IMR-90 (cell line): ENCODE results near the gene NT5C3B. TPM values are rescaled to one million over a fixed set of nuclear protein-coding genes. Genes with fewer than 3 reads are reported as not detected.

Experiments used
- ATAC-seq: fragments of 200-7000 bp; cut with Tn5 transposase; 2 replicates; pipeline ENCODE4 v1.9.1; 2020; ENCODE audit warnings: low read depth, mild to moderate bottlenecking, moderate library complexity
- BruUV-seq: library from RNA; stranded (reverse); fragments of 400-500 nt; replicated peaks from 2 replicates; lab custom pipeline; 2021; lab: Mats Ljungman, UMichigan
- CTCF ChIA-PET: fragments of 300-600 bp; formaldehyde crosslinking; extraction: SDS; loops from one replicate; lab custom pipeline; 2021; ENCODE audit warnings: antibody characterized with exemption; lab: Yijun Ruan, JAX
- POLR2A ChIA-PET: fragments of 300-600 bp; sonication (Branson Sonifier 250); formaldehyde crosslinking; loops from one replicate; lab custom pipeline; 2022; ENCODE audit warnings: antibody characterized with exemption; ENCODE audit not compliant: unreplicated experiment; lab: Charles Lee
- DNase-seq: peaks from one replicate; pipeline ENCODE4 v3.0.0; 2013
- H2AFZ ChIP-seq: replicated peaks from 2 replicates; pipeline ENCODE3; 2013; ENCODE audit warnings: low read length, mild to moderate bottlenecking; ENCODE audit not compliant: poor library complexity
- H2AK5ac ChIP-seq: 2 replicates; pipeline ENCODE4 v1.6.1; 2013; ENCODE audit warnings: low read depth, low read length, inconsistent platforms
- H2AK9ac ChIP-seq: replicated peaks from 2 replicates; pipeline ENCODE3; 2013; ENCODE audit warnings: mild to moderate bottlenecking, low read depth, low read length, moderate library complexity; ENCODE audit not compliant: poor library complexity
- H2BK120ac ChIP-seq: 2 replicates; pipeline ENCODE4 v1.6.1; 2013; ENCODE audit warnings: low read depth, low read length, inconsistent platforms
- H2BK15ac ChIP-seq: 3 replicates; pipeline ENCODE4 v1.6.1; 2013; ENCODE audit warnings: low read depth, low read length, inconsistent platforms
- H2BK20ac ChIP-seq: 2 replicates; pipeline ENCODE4 v1.6.1; 2013; ENCODE audit warnings: low read depth, mild to moderate bottlenecking, inconsistent platforms, low read length, moderate library complexity
- H2BK5ac ChIP-seq: 2 replicates; pipeline ENCODE4 v1.6.1; 2013; ENCODE audit warnings: mild to moderate bottlenecking, low read depth, low read length, inconsistent platforms; ENCODE audit not compliant: poor library complexity, severe bottlenecking
- H3K14ac ChIP-seq: replicated peaks from 2 replicates; pipeline ENCODE4 v1.6.1; 2013; ENCODE audit warnings: low read depth, low read length, inconsistent platforms
- H3K18ac ChIP-seq: 2 replicates; pipeline ENCODE4 v1.6.1; 2013; ENCODE audit warnings: low read depth, low read length, control low read depth
- H3K23ac ChIP-seq: 2 replicates; pipeline ENCODE4 v1.6.1; 2013; ENCODE audit warnings: low read depth, low read length, inconsistent platforms
- H3K27ac ChIP-seq: 2 replicates; pipeline ENCODE4 v1.5.1; 2013; ENCODE audit warnings: mild to moderate bottlenecking, control low read depth, low read length; ENCODE audit not compliant: insufficient read depth
- H3K27me3 ChIP-seq: 2 replicates; pipeline ENCODE4 v1.6.1; 2013; ENCODE audit warnings: low read length; ENCODE audit not compliant: control insufficient read depth, insufficient read depth
- H3K36me3 ChIP-seq: 2 replicates; pipeline ENCODE4 v1.6.1; 2013; ENCODE audit warnings: low read length, mixed read lengths; ENCODE audit not compliant: control insufficient read depth, insufficient read depth
- H3K4ac ChIP-seq: 2 replicates; pipeline ENCODE4 v1.6.1; 2013; ENCODE audit warnings: low read depth, low read length, inconsistent platforms
- H3K4me1 ChIP-seq: 2 replicates; pipeline ENCODE4 v1.6.1; 2013; ENCODE audit warnings: low read length, mixed read lengths; ENCODE audit not compliant: control insufficient read depth, insufficient read depth
- H3K4me2 ChIP-seq: 2 replicates; pipeline ENCODE4 v1.6.1; 2013; ENCODE audit warnings: low read depth, mild to moderate bottlenecking, control low read depth, low read length, moderate library complexity
- H3K4me3 ChIP-seq: 2 replicates; pipeline ENCODE4 v1.5.1; 2013; ENCODE audit warnings: low read depth, mild to moderate bottlenecking, control low read depth, low read length, moderate library complexity; ENCODE audit not compliant: insufficient read depth
- H3K56ac ChIP-seq: 2 replicates; pipeline ENCODE4 v1.6.1; 2013; ENCODE audit warnings: low read length, inconsistent platforms; ENCODE audit not compliant: insufficient read depth; ENCODE audit errors: extremely low read depth
- H3K79me1 ChIP-seq, 2 experiments: 2 replicates each; pipeline ENCODE4 v1.6.1; 2013; ENCODE audit warnings: low read length in 2 of 2, inconsistent platforms in 1 of 2, low read depth in 1 of 2
- H3K9ac ChIP-seq: 2 replicates; pipeline ENCODE4 v1.6.1; 2013; ENCODE audit warnings: low read depth, low read length, control low read depth
- H3K9me1 ChIP-seq: 2 replicates; pipeline ENCODE4 v1.6.1; 2013; ENCODE audit warnings: low read length, inconsistent platforms; ENCODE audit not compliant: insufficient read depth
- H3K9me3 ChIP-seq: 2 replicates; pipeline ENCODE4 v1.6.1; 2013; ENCODE audit warnings: low read length; ENCODE audit not compliant: control insufficient read depth, insufficient read depth
- H4K20me1 ChIP-seq: 2 replicates; pipeline ENCODE4 v1.6.1; 2013; ENCODE audit warnings: low read length, inconsistent platforms; ENCODE audit not compliant: insufficient read depth
- H4K5ac ChIP-seq: 2 replicates; pipeline ENCODE4 v1.6.1; 2013; ENCODE audit warnings: mild to moderate bottlenecking, low read depth, low read length, control low read depth
- H4K8ac ChIP-seq, 2 experiments: 2 replicates each; pipeline ENCODE4 v1.6.1; 2013; ENCODE audit warnings: low read depth in 2 of 2, low read length in 2 of 2, control low read depth in 1 of 2, inconsistent platforms in 1 of 2
- H4K91ac ChIP-seq: 2 replicates; pipeline ENCODE4 v1.6.1; 2013; ENCODE audit warnings: low read depth, low read length, inconsistent platforms; ENCODE audit not compliant: insufficient read depth
- FOS ChIP-seq: fragments of 150-350 bp; IDR thresholded peaks from 2 replicates; pipeline ENCODE4 v1.6.1; 2016; ENCODE audit warnings: low read depth, low read length
- MAZ ChIP-seq: IDR thresholded peaks from 2 replicates; pipeline ENCODE4 v1.6.1; 2012; ENCODE audit warnings: low read depth, mild to moderate bottlenecking, low read length, improper control_type of control experiment, moderate library complexity, borderline replicate concordance
- NFE2L2 ChIP-seq: fragments of 150-350 bp; IDR thresholded peaks from 2 replicates; pipeline ENCODE4 v1.6.1; 2016; ENCODE audit warnings: low read depth, mild to moderate bottlenecking, low read length
- POLR2A ChIP-seq: IDR thresholded peaks from 2 replicates; pipeline ENCODE4 v1.6.1; 2012; ENCODE audit warnings: mild to moderate bottlenecking, low read depth, low read length
- RCOR1 ChIP-seq: IDR thresholded peaks from 2 replicates; pipeline ENCODE4 v1.6.1; 2012; ENCODE audit warnings: mild to moderate bottlenecking, low read length, improper control_type of control experiment; ENCODE audit not compliant: insufficient replicate concordance
- RFX5 ChIP-seq: IDR thresholded peaks from 2 replicates; pipeline ENCODE4 v1.8.0; 2012; ENCODE audit warnings: low read depth, mild to moderate bottlenecking, low read length, moderate library complexity
- WGBS, 2 experiments: methylation state at CpG; one replicate each; pipeline versions ENCODE4 v1.1.5 to v1.1.7; 2013; ENCODE audit warnings: missing lambda C conversion rate in 2 of 2; ENCODE audit not compliant: insufficient read length in 1 of 2; ENCODE audit errors: extremely low coverage in 2 of 2; 5-methylcytosine and 5-hydroxymethylcytosine counted together
- dilution Hi-C: fragments of 300-500 bp; cut with HindIII; formaldehyde crosslinking; loops from one replicate; pipeline ENCODE4 v1.14.3; 2018; ENCODE audit warnings: low sequenced_read_pairs; ENCODE audit not compliant: unreplicated experiment
- in situ Hi-C: fragments of 300-500 bp; cut with MboI; formaldehyde crosslinking; loops from 3 replicates; pipeline ENCODE4 v1.14.3; 2019; ENCODE audit warnings: low sequenced_read_pairs, inconsistent platforms, mixed read lengths
- intact Hi-C: fragments of 100-400 bp; cut with micrococcal nuclease; formaldehyde crosslinking; loops from 2 replicates; pipeline ENCODE4 v1.10.0; 2022
- polyA plus RNA-seq, 3 experiments: library from polyadenylated mRNA; depleted of rRNA; stranded (reverse); fragments of >200 nt; gene quantifications; 2 replicates each; pipeline ENCODE4 v1.2.3, GENCODE V29; 2012; ENCODE audit warnings: low replicate concordance in 1 of 3
- total RNA-seq: library from RNA; depleted of rRNA; stranded (reverse); fragments of >200 nt; gene quantifications from 2 replicates; pipeline ENCODE4 v1.2.3, GENCODE V29; 2012
- TF ChIP-seq, protein P1 (sequence below): fragments of 150-350 bp; IDR thresholded peaks from 2 replicates; pipeline ENCODE4 v1.6.1; 2016; ENCODE audit warnings: low read depth, mild to moderate bottlenecking, low read length, moderate library complexity, borderline replicate concordance

Gene NT5C3B
- total and polyA plus RNA-seq, 2 of the 4 experiments (the other 2 are of a cell fraction) = 59.9 to 92.7 TPM

DNA sequence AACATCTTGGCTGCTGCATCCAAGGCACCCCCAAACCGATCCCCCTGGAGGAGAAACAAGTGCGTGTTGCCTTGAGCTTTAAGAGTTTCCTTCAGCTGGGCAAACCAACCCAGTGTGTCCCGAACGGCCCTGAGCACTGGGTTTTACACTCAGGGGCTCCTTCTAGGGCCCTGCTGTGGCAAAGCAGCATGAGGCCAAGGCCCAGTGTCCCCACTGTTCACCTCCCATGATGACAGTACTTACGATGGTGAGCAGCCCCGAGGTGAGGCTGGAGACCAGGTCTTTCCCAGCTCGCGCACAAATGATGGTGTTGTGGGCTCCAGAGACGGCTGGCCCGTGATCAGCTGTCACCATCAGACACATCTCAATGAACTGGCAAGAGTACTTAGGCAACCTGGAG, 35.8 kb upstream of the NT5C3B start:
- 88% methylated on average over 4 of the region's 10 CpGs; no CpG with 5 or more reads in 1 of the 2 experiments for WGBS, 2 experiments
- no TSS peak for BruUV-seq
- Histone ChIP-seq H2AFZ (no peak overlapping the region), H3K4me3 (no peak overlapping the region), H3K4me1 (no peaks in the 10 kb centered on the region), H2BK15ac (no peak overlapping the region), H2AK9ac (no peak overlapping the region), H4K8ac (no peak overlapping the region), H3K4ac (no peak overlapping the region), H3K18ac (no peak overlapping the region), H3K9ac (no peak overlapping the region), H2BK5ac (no peak overlapping the region), H3K23ac (no peak overlapping the region), H3K27me3 (no peaks in the 10 kb centered on the region), H2BK20ac (no peak overlapping the region), H3K36me3 (peaks cover 55% of the 10 kb centered on the region), H3K9me3 (no peaks in the 10 kb centered on the region), H2BK120ac (no peak overlapping the region), H4K20me1 (0 out of 2 replicates have a peak, but pooled peaks cover 4% of the 10 kb centered on the region), H3K9me1 (0 out of 2 replicates have a peak, but pooled peaks cover 3% of the 10 kb centered on the region), H2AK5ac (no peak overlapping the region), H3K14ac (no peak overlapping the region), H4K5ac (no peak overlapping the region), H3K27ac (no peak overlapping the region), H3K79me1 (peaks cover 7 to 29% of the 10 kb centered on the region in 2 experiments), H3K4me2 (no peak overlapping the region), H4K91ac (no peak overlapping the region), H3K56ac (no peak overlapping the region)
- in situ Hi-C loops (no loop called here), intact Hi-C loops (no loop called here), dilution Hi-C loops (no loop called here)
- TF ChIP-seq MAZ (no peak), FOS (no peak), POLR2A (no peak), RCOR1 (no peak), RFX5 (no peak), NFE2L2 (no peak)
- TF ChIP-seq, protein P1, sequence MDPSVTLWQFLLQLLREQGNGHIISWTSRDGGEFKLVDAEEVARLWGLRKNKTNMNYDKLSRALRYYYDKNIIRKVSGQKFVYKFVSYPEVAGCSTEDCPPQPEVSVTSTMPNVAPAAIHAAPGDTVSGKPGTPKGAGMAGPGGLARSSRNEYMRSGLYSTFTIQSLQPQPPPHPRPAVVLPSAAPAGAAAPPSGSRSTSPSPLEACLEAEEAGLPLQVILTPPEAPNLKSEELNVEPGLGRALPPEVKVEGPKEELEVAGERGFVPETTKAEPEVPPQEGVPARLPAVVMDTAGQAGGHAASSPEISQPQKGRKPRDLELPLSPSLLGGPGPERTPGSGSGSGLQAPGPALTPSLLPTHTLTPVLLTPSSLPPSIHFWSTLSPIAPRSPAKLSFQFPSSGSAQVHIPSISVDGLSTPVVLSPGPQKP = no peak
- ChIA-PET CTCF (no interaction called here), POLR2A (no interaction called here)
- ATAC-seq = no peak
- DNase-seq = no peak
